ENCODE measurements around the gene FLNB.

- TF ChIP-seq, protein P1, sequence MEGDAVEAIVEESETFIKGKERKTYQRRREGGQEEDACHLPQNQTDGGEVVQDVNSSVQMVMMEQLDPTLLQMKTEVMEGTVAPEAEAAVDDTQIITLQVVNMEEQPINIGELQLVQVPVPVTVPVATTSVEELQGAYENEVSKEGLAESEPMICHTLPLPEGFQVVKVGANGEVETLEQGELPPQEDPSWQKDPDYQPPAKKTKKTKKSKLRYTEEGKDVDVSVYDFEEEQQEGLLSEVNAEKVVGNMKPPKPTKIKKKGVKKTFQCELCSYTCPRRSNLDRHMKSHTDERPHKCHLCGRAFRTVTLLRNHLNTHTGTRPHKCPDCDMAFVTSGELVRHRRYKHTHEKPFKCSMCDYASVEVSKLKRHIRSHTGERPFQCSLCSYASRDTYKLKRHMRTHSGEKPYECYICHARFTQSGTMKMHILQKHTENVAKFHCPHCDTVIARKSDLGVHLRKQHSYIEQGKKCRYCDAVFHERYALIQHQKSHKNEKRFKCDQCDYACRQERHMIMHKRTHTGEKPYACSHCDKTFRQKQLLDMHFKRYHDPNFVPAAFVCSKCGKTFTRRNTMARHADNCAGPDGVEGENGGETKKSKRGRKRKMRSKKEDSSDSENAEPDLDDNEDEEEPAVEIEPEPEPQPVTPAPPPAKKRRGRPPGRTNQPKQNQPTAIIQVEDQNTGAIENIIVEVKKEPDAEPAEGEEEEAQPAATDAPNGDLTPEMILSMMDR (IDR thresholded peaks at IDR 0.05) = no peak
- TF ChIP-seq POLR2A (IDR thresholded peaks at IDR 0.05) = no peak
Measured at GRCh38 chr3:58025837-58026569, 17.8 kb downstream of the FLNB start.

Measured in Peyer's patch (tissue), 4 donors.